Activated CD4-positive, alpha-beta T cell treated with anti-CD3 and anti-CD28 coated beads for 36 hours (primary cell): ENCODE results near the gene DNAJB4. TPM values are rescaled to one million over a fixed set of nuclear protein-coding genes. Genes with fewer than 3 reads are reported as not detected.
"Not testable (repeated sequence)": the region's sequence is repeated elsewhere in the genome, so short reads cannot be mapped to it uniquely, and the experiment has no call there.

ENCODE experiments used
- ATAC-seq: fragments of 200-7000 bp; cut with Tn5 transposase; one replicate; pipeline ENCODE4 v1.10.0; 2021; ENCODE audit warnings: mild to moderate bottlenecking, moderate library complexity
- CTCF ChIA-PET: fragments of 350-600 bp; sonication (Branson Sonifier 250); formaldehyde crosslinking; loops from one replicate; lab custom pipeline; 2021; ENCODE audit warnings: antibody characterized with exemption; lab: Charles Lee
- POLR2A ChIA-PET: fragments of 350-600 bp; sonication (Branson Sonifier 250); formaldehyde crosslinking; loops from one replicate; lab custom pipeline; 2021; ENCODE audit warnings: antibody characterized with exemption, inconsistent platforms; lab: Charles Lee
- DNase-seq: peaks from one replicate; pipeline ENCODE4 v3.0.0-alpha.2; 2020
- H3K27ac Mint-ChIP-seq: one replicate; pipeline ENCODE4 v1.8.0; 2021; ENCODE audit warnings: mixed read lengths
- H3K27me3 Mint-ChIP-seq: one replicate; pipeline ENCODE4 v1.8.0; 2021; ENCODE audit warnings: mixed read lengths
- H3K36me3 Mint-ChIP-seq: one replicate; pipeline ENCODE4 v1.8.0; 2021; ENCODE audit warnings: low read depth, mixed read lengths
- H3K4me1 Mint-ChIP-seq: one replicate; pipeline ENCODE4 v1.8.0; 2021; ENCODE audit warnings: mixed read lengths
- H3K4me3 Mint-ChIP-seq: one replicate; pipeline ENCODE4 v1.8.0; 2021; ENCODE audit warnings: mild to moderate bottlenecking, moderate library complexity, mixed read lengths
- H3K9me3 Mint-ChIP-seq: one replicate; pipeline ENCODE4 v1.8.0; 2021; ENCODE audit warnings: low read depth, mixed read lengths
- intact Hi-C, 2 experiments: fragments of 100-400 bp; cut with DNase I in 1 of 2; cut with micrococcal nuclease in 1 of 2; formaldehyde crosslinking; loops; one replicate each; pipeline versions ENCODE4 v1.14.2 to v1.15.1; 2022 to 2024; cut with DNase I, micrococcal nuclease
- total RNA-seq, 2 experiments: library from RNA; stranded (reverse); gene quantifications; one replicate each; pipeline ENCODE4 v1.2.3, GENCODE V29; 2021

The DNAJB4 gene
- total RNA-seq, 2 experiments from 2014 or later = 8.8 to 9.8 TPM

DNA sequence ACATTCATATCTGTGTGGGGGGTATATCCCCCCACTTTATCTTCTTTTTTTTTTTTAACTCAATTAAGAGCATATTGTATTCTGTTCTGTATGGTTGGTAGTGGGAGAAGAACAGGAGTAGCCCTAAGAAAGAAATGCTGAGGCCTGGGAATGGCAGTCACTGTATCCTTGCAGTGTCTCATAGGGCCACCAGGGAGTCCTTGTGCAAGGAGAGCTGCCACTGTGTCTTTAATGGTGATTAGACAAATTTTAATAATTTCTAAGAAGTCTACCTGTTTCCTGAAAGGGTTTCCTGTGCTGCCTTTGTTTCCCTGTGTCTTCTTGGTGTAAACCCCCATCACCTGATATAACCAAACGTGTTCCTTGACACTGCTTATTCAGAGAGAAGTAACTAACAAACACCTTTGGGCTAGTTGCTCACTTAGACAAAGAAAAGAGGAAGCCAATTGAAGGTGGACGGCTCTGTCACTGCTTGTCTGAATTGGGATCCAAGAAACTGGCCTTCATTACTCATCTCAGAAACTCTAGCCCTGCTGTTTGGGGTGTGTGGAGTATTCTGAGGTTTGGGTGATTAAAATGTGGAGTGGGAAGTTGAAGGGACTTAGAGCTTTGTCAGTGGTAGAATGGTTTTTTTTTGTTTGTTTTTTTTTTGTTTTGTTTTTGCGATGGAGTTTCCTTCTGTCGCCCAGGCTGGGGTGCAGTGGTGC, 56.3 kb downstream of the DNAJB4 start:
- DNase-seq = no peak
- POLR2A ChIA-PET = interaction anchor here (0.7 kb wide), 1 partner anchor 83 kb away, joined by 5 read pairs; no protein-coding TSS in a partner anchor
- Mint-ChIP-seq H3K27me3 (peaks cover 4% of the 10 kb centered on the region), H3K36me3 (no peaks in the 10 kb centered on the region), H3K4me1 (no peaks in the 10 kb centered on the region), H3K9me3 (no peaks in the 10 kb centered on the region), H3K27ac (no peak overlapping the region), H3K4me3 (no peak overlapping the region)
- CTCF ChIA-PET = interaction anchor here (1.1 kb wide), 1 partner anchor 173 kb away, joined by 3 read pairs; the partner anchor contains the start of gene NEXN
- intact Hi-C loops = no loop called here
- ATAC-seq = no peak

- Mint-ChIP-seq H3K36me3 (no peaks in the 10 kb centered on the region), H3K4me3 (no peak overlapping the region), H3K4me1 (no peaks in the 10 kb centered on the region), H3K27me3 (peaks cover 2% of the 10 kb centered on the region), H3K9me3 (no peaks in the 10 kb centered on the region), H3K27ac (no peak overlapping the region)
- ChIA-PET CTCF (no interaction called here), POLR2A (no interaction called here)
- ATAC-seq = no peak
- intact Hi-C loops = no loop called here
- no peak for DNase-seq
These were observed 57.2 kb downstream of the DNAJB4 start for GRCh38 chr1:78061825-78062523.

DNA sequence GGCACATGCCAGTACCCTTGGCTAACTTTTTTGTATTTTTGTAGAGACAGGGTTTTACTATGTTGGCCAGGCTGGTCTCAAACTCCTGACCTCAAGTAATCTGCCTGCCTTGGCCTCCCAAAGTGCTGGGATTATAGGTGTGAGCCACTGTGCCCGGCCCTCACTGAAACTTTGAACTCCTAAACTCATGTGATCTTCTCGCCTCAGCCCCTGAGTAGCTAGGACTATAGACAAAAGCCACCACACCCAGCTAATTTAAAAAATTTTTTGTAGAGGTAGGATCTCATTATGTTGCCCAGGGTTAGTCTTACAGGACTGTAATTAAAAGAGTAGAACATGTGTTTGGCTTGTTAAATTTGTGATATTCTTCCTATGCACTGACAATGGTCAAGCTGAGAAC, 60.1 kb downstream of the DNAJB4 start:
- CTCF ChIA-PET, H3K4me1 Mint-ChIP-seq, H3K27me3 Mint-ChIP-seq, ATAC-seq, H3K9me3 Mint-ChIP-seq, POLR2A ChIA-PET, H3K27ac Mint-ChIP-seq, H3K36me3 Mint-ChIP-seq, DNase-seq, intact Hi-C loops, H3K4me3 Mint-ChIP-seq: not testable (repeated sequence)

Other genes with a start within 250 kb of the DNAJB4 start
- 10 to 100 TPM; 36.3 to 36.8 TPM for gene USP33, start 245.1 kb upstream of the DNAJB4 start, total RNA-seq
- gene MIGA1, start 225.3 kb upstream of the DNAJB4 start, total RNA-seq = 1 to 10 TPM; 7.2 to 9.0 TPM
- gene NEXN, start 116.3 kb upstream of the DNAJB4 start, total RNA-seq = 1 to 10 TPM; 2.1 to 3.6 TPM
- gene FUBP1, start 25.9 kb upstream of the DNAJB4 start, total RNA-seq = 100 to 1,000 TPM; 240 to 258 TPM
- under 1 TPM; 0.05 to 0.09 TPM for gene GIPC2, start 41.0 kb downstream of the DNAJB4 start, total RNA-seq